HG02852 (cell line): ENCODE measurements around the gene KIF26B.
"Not testable (repeated sequence)": the region's sequence is repeated elsewhere in the genome, so short reads cannot be mapped to it uniquely, and the experiment has no call there.

Experiments
- ATAC-seq: cut with Tn5 transposase; IDR thresholded peaks from one replicate; pipeline ENCODE4 v1.9.1; 2021; ENCODE audit warnings: mild to moderate bottlenecking, moderate library complexity; ENCODE audit not compliant: unreplicated experiment

The KIF26B gene

GRCh38 chr1:245687152-245687635, 532.4 kb downstream of the KIF26B start:
- no peak for ATAC-seq

DNA sequence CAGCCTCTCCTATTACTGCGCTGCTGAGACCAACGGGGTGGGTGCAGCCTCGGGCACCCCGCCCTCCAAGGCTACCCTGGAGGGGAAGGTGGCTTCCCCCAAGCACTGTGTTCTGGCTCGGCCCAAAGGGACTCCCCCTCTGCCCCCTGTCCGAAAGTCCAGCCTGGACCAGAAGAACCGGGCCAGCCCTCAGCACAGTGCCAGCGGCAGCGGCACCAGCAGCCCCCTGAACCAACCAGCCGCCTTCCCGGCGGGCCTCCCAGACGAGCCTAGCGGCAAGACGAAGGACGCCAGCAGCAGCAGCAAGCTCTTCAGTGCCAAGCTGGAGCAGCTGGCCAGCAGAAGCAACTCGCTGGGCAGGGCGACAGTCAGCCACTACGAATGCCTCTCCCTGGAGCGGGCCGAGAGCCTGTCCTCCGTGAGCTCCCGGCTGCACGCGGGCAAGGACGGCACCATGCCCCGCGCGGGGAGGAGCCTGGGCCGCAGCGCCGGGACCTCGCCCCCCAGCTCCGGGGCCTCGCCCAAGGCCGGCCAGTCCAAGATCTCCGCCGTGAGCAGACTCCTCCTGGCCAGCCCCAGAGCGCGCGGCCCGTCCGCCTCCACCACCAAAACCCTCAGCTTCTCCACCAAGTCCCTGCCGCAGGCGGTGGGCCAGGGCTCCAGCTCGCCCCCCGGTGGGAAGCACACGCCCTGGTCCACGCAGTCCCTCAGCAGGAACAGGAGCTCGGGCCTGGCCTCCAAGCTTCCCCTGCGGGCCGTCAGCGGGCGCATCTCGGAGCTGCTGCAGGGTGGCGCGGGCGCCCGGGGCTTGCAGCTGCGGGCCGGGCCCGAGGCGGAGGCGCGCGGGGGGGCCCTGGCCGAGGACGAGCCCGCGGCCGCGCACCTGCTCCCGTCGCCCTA, 533.1 kb downstream of the KIF26B start:
- no peak for ATAC-seq

DNA sequence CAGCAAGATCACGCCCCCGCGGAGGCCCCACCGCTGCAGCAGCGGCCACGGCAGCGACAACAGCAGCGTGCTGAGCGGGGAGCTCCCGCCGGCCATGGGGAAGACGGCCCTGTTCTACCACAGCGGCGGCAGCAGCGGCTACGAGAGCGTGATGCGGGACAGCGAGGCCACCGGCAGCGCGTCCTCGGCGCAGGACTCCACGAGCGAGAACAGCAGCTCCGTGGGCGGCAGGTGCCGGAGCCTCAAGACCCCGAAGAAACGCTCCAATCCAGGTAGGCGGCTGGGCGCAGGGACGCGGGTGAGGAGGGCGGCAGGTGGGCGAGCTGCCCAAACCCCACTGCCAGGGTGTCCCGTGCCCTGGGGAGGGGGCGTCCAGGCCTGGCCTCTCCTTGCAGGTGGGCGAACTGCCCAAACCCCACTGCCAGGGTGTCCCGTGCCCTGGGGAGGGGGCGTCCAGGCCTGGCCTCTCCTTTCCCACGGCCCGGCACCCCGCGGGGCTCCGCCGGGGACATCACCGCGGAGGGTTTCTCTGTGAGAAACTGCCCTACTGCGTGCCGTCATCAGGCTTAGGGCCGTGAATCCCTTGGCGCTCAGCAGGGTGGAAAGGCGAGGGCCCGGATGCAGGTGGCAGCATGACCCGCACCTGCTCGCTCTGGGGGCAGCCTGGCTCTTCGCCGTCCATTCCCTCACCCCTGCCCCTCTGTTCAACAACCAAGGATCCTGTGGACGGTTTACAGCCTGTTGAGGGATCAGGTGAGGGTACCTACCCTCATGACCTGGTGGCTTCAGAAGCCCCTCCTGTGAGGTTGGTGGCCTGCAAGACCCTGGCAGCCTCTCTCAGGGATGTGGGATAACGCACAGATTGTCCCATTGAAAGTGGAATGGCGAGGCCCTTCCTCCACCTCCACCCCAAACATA, 534.0 kb downstream of the KIF26B start:
- ATAC-seq = no peak

GRCh38 chr1:245690156-245690690, 535.4 kb downstream of the KIF26B start:
- ATAC-seq = no peak

DNA sequence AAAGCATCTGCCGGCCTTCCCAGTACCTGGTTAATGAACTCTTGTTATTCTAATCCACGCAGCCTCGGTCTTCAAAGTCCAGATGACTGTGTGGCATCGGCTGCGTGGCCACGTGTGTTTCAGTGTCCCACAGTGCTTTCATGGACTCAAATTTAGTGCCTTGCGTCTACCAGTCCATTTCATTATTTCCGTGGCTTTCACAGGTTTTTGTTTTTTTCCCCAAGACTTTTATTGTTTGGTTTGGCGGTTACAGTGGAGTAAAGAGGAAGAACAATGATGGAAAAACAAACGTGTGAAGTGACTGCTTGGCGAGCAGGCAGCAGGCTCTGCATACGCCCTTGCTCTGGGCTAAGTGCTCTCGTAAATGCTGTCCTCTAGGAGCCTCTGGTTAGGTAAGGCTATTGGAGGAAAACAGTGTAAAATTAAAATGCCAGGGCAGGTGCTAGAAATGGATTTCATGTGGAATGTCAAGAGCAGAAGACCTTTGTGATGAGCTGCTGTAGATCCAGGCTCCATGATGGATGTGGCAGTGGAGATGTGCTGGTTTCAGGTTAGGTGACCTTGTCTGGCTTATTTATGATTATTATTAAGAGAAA, 536.3 kb downstream of the KIF26B start:
- no peak for ATAC-seq

GRCh38 chr1:245691897-245692296, 537.1 kb downstream of the KIF26B start:
- no peak for ATAC-seq

- ATAC-seq = no peak
These were observed 537.5 kb downstream of the KIF26B start for GRCh38 chr1:245692318-245692717.

GRCh38 chr1:245693116-245693793, 538.5 kb downstream of the KIF26B start:
- ATAC-seq = no peak

- ATAC-seq = no peak
These were observed 539.4 kb downstream of the KIF26B start for GRCh38 chr1:245693941-245694752.

DNA sequence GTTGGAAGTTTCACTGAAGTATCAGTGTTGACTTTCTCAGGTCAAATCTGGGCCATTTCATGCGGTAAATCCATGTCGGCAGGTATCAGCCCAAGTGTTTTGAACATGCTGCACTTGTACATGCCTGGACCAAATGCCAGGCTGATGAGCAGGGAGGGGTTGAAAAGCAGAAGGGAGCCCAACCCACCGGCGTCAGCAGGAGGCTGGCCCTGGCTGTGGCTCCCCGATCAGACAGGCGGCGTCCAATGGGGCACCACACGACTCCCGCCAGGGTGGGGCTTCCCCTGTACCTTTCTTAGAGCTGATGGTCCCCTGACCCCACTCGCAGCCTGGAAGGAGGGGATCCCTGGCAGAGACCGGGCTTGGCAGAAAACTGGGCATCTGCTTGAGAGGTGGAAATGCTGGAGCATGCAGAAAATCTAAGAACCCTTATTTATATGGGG, 540.0 kb downstream of the KIF26B start:
- no peak for ATAC-seq

GRCh38 chr1:245695211-245695610, 540.4 kb downstream of the KIF26B start:
- no peak for ATAC-seq

DNA sequence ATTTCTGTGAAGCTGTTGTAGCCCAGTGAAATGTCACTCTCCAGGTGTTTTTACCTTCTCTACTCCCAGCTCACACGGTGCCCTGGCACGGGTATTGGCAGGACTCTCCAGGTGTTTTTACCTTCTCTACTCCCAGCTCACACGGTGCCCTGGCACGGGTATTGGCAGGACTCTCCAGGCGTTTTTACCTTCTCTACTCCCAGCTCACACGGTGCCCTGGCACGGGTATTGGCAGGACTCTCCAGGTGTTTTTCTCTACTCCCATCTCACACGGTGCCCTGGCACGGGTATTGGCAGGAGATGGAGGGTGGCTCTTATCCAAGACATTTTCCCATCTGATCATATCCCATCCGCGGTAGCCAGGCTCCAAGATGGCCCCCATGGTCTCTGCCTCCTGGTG, 540.9 kb downstream of the KIF26B start:
- not testable (repeated sequence) for ATAC-seq

DNA sequence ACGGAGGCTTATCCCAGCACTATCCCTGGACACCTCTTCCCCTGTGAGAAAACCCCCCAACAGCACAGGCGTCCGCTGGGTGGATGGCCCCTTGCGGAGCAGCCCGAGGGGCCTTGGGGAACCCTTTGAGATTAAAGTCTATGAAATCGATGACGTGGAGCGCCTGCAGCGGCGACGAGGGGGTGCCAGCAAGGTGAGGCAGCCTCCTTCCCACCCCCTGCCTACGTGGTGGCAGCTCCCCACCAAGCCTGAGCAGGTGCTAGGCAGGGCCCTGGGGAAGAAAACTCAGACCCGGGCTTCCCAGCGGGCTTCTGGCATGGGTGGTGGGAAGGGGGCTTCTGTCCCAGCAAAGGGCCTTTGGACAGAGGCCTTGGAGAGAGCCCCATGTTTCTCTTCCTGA, 543.3 kb downstream of the KIF26B start:
- ATAC-seq = no peak

DNA sequence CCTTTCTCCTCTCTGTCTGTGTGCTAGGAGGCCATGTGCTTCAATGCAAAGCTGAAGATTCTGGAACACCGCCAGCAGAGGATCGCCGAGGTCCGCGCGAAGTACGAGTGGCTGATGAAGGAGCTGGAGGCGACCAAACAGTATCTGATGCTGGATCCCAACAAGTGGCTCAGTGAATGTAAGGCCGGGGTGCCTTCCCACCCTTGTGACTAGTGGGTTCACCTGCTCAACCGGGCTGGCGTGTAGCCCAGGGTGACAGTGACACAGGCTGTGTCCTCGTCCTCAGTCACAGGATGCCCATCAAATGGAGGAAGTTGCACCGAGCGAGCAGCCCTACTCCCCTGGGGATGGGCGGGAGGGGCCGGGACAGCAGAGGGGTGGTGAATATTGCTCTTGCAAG, 544.1 kb downstream of the KIF26B start:
- no peak for ATAC-seq

DNA sequence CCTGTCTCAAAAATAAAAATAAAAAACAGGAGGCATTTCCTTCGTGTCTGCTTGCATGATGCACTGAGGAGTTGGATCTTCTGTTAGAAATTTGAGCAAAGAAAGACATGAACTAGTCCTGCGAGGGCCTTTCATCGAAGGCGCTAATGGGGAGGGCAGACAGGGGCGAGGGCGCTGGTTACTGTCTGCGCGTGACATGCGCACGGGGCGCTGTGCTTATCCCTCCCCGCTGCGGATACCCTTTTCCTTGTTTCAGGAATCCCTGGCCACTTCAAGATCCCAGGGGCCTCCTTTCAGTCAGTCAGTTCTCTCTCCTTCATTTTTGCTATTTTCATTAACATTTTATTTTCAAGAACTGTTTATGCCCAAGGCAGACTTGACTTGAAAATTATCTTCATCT, 545.8 kb downstream of the KIF26B start:
- ATAC-seq = no peak

DNA sequence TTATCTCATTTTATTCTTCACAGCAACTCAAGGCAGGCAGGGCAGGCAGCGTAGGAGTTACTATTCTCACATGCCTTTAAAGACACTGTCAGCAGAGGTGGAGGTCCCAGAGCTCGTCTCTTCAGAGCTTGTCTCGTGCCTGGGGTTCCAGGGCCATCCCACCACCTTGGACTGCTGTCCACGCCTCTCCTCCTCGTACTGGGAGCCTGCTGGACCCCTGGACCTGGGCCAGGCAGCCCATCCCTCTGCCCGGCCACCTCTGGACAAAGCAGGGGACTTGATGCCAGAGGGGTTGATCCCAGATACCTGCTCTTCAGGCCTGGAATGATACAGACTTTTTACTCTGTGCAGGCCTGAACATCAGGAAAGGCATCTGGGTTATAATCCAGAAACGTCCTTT, 546.8 kb downstream of the KIF26B start:
- ATAC-seq = no peak

- no peak for ATAC-seq
These were observed 547.6 kb downstream of the KIF26B start for GRCh38 chr1:245702346-245702745.

DNA sequence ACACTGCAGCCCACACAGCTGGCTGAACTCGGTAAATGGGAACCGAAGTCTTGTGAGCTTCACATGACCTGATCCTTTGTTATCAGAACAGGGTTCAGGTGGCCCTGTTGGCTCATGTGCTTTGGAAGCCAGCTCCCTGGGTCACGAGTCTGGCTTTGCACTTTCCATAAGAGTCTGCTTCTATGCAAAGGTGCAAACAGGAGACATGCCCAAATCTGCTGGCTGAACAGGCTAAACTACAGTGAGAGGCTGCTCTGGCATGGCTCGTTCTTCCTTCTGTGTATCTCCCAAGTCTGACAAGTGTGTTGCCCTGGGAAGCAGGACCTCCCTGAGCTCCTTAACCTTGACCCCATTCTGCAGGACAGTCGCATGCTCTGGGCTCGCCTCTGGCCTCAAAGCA, 549.6 kb downstream of the KIF26B start:
- ATAC-seq = no peak

- no peak for ATAC-seq
These were observed 550.0 kb downstream of the KIF26B start for GRCh38 chr1:245704765-245705164.
